Activated gamma-delta T cell treated with anti-CD3 and anti-CD28 coated beads, Interleukin-2, amount 50 U/mL, for 16 hours (primary cell): ENCODE results near the gene CYP2D6.

Experiments used
- DNase-seq: peaks from one replicate; pipeline ENCODE4 v3.0.0-alpha.2; 2020; ENCODE audit warnings: low read depth

CYP2D6 gene

GRCh38 chr22:42084874-42085273, 45.7 kb downstream of the CYP2D6 start:
- no peak for DNase-seq

- no peak for DNase-seq
These were observed 47.5 kb downstream of the CYP2D6 start for GRCh38 chr22:42083119-42083518.

- DNase-seq: no peak
These were observed 50.3 kb downstream of the CYP2D6 start for GRCh38 chr22:42080287-42080686.

- peak; percentile 97 for DNase-seq
These were observed 51.0 kb downstream of the CYP2D6 start, which contains the start of gene SMDT1 for GRCh38 chr22:42079319-42080251. Gene SMDT1 (plus strand): TSS chr22:42079700. CDS start chr22:42079769, 69 bp downstream.

- no peak for DNase-seq
These were observed 51.9 kb downstream of the CYP2D6 start for GRCh38 chr22:42078469-42079318.

GRCh38 chr22:42077486-42078125, 53.0 kb downstream of the CYP2D6 start:
- no peak for DNase-seq

GRCh38 chr22:42076764-42077485, 53.7 kb downstream of the CYP2D6 start:
- DNase-seq: no peak
